Heart left ventricle (tissue), 13 donors: ENCODE results near the gene GAB2.

Experiments
- CTCF ChIP-seq, 12 donors: fragments of 200-600 bp; sonication (generic) in 4 of 12; IDR thresholded peaks; one replicate each; pipeline versions ENCODE4 v1.5.0 to v1.8.0; 2018 to 2022; ENCODE audit warnings: antibody characterized with exemption in 12 of 12, mild to moderate bottlenecking in 5 of 12
- POLR2A ChIP-seq, 2 donors: fragments of 450-650 bp; IDR thresholded peaks; one replicate each; pipeline ENCODE4 v1.6.1; 2017; ENCODE audit warnings: antibody characterized with exemption in 2 of 2, mild to moderate bottlenecking in 2 of 2, moderate library complexity in 2 of 2
- donor health status: ischemic (EF 13 %, LVEDD 7.1; RV severe dilation, severe dysfunction).
- donor health status: DM: no; HTN: yes; CAD: no.
- donor health status: DM: no; HTN: no; CAD: no.
- donor health status: ischemic (EF 25% LVEDD 6.9; RV normal size, moderate dysfunction).
- donor health status: ischemic (EF 25% LVEDD 5.7; RV mildly dilated, moderate dysfunction).
- donor health status: ischemic (EF 35%, LVEDD 5.7; RV mildly dilated, moderate dysfunction).
- donor health status: nonischemic (EF 11% LVEDD 7.7; RV severe dilation, severe dysfunction).
- donor health status: DM: yes; HTN: yes; CAD: no.
- donor health status: PGD.
- donor health status: ischemic (EF 29% LVEDD 5.4; RV normal size, mild dysfunction).
- donor health status: nonischemic (EF 23%, LVEDD 6.1; RV moderate dilation, normal function).

- TF ChIP-seq CTCF (IDR thresholded peaks at IDR 0.05) (peak in 11 of 12 donors; percentile 25 to 67 (median 52)), POLR2A (IDR thresholded peaks at IDR 0.05) (peak in 1 of 2 donors; percentile 87)
These were observed 1.1 kb downstream of the GAB2 start for GRCh38 chr11:78416285-78417174.
